AG09309 (cell line): ENCODE results near the gene BAG1.

Experiments used
- DNase-seq: peaks from one replicate; pipeline ENCODE4 v3.0.0-alpha.2; 2010; ENCODE audit warnings: low read depth
- H3K4me3 ChIP-seq: 2 replicates; pipeline ENCODE4 v1.5.1; 2011; ENCODE audit warnings: mild to moderate bottlenecking, low read depth, low read length, moderate library complexity; ENCODE audit not compliant: control insufficient read depth
- CTCF ChIP-seq: IDR thresholded peaks from 2 replicates; pipeline ENCODE4 v1.5.1; 2011; ENCODE audit warnings: mild to moderate bottlenecking, low read depth, low read length, inconsistent platforms; ENCODE audit not compliant: insufficient read depth, control insufficient read depth; ENCODE audit errors: missing control alignments

BAG1 gene

GRCh38 chr9:33264473-33265177 lies at the start of gene BAG1, which contains the start of gene CHMP5:
TSS of gene BAG1 (minus strand) at chr9:33264708.
TSS of gene CHMP5 (plus strand) at chr9:33265049. CDS start at chr9:33265079, 30 bp downstream.
- peak; percentile 98 for DNase-seq
- TF ChIP-seq CTCF, result peak; percentile 43
- H3K4me3 ChIP-seq, result peak within 1 kb of the TSS; percentile 86

DNA sequence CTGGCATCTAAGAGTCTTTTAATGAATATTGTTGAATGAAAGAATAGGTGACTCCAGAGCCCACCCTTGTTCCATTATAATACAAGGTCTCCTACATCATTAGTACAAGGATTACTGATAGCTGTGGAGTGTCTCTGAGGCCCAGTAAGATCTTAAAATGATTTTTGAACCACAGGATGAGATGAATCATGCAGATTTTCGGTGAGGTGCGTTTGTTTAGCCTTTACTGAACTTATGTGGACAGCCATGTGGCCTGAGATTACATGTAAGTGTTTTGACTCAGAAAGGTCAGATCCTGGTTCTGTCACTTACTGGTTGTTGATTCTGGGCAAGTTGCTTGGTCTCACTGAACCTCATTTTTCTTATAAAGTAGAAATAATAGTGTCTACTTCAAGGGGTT lies 47.4 kb upstream of the BAG1 start:
- H3K4me3 ChIP-seq, result no peak overlapping the region
- TF ChIP-seq CTCF, result no peak
- DNase-seq, result no peak

DNA sequence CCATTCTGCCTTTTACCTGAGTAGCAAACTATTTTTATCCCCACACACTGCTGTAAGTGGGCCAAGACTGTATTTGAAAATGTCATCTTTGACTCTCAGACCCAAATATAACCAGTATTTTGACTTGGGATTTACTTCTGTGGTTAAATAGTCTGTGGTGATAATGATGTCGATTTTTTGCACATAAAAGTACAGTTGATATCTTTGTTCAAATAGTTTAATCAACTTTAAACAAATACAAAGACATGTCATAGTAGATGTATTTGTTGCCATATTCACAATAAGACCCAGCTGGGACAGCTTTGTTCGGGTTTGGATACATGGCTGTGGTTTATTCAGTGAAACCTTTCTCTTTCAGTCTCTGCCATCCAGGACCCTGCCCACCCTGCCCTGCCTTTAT lies 46.2 kb upstream of the BAG1 start:
- H3K4me3 ChIP-seq, result no peak overlapping the region
- no peak for DNase-seq
- TF ChIP-seq CTCF, result no peak

- no peak for DNase-seq
- no peak for TF ChIP-seq CTCF
- no peak overlapping the region for H3K4me3 ChIP-seq
Measured at GRCh38 chr9:33309903-33310302, 45.4 kb upstream of the BAG1 start.

DNA sequence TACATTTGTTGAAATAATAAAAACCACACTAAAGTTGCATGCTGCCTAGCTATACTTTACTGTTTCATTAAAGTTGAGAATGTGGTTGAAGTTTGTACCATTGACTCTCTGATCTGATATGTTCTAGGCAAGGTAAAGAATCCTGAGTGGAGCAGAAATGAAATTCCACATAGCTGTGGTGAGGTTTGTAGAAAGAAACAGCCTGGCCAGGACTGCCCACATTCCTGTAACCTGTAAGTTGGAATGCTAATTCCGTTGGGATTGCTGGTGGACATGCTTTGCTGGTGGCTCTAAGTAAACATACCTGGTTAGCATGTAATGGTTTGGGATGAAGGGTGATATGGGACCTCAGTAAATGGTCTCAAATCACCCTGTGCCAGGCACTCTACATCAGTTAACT lies 42.6 kb upstream of the BAG1 start:
- DNase-seq, result no peak
- no peak for TF ChIP-seq CTCF
- no peak overlapping the region for H3K4me3 ChIP-seq

DNA sequence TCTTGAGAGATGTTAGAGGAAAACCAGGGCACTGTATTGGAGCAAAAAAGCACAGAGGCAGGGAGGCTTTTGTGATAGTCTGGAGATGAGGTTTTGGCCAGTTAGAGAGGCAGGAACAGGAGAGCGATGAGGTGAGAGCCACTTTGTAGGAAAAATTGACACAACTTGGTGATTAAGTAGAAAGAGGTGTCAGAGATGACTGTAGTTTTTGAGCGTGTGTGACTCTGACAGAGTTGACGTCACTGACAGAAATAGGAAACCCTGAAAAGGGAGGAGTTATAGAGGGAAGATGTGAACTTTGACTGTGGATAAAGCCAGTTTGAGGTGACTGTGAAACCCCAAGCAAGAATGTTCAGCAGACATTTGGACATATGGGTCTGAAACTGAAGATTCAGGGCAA lies 41.5 kb upstream of the BAG1 start:
- DNase-seq, result no peak
- no peak for TF ChIP-seq CTCF
- no peak overlapping the region for H3K4me3 ChIP-seq
